A673 (cell line): ENCODE data around the gene MICAL1.

Source experiments
- CTCF ChIP-seq: fragments of 300-800, 200-600 bp; sonication (generic); conservative IDR thresholded peaks from 2 replicates; pipeline ENCODE4 v1.5.1; 2017; ENCODE audit warnings: low read depth, mild to moderate bottlenecking, antibody characterized with exemption, low read length, moderate library complexity, mixed read lengths
- EZH2 ChIP-seq: fragments of 200-600 bp; sonication (generic); IDR thresholded peaks from 2 replicates; pipeline ENCODE4 v1.6.1; 2017; ENCODE audit warnings: borderline replicate concordance, low read depth, mild to moderate bottlenecking, mixed read lengths, antibody characterized with exemption, low read length; ENCODE audit not compliant: poor library complexity, severe bottlenecking

DNA sequence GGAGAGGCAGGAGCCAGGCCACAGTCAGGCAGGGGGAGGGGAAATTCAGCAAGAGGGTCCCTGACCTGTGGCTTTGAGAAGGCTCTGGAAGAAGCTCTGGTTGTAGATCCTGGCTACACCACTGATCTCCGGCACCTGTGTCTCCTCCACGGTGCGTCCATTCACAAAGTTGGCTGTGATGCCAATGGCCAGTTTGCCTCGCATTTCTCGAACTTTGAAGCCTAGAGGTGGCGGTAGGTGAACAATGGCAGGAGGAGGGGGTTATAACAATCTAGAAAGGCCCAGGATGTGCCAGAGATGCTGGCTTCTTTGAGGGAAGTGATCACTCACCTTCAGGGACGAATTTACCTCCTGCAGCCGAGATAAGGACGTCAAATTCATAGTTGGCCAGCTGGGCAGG is 3.4 kb downstream of the MICAL1 start:
- TF ChIP-seq CTCF (no peak), EZH2 (no peak)
